Measurements from ENCODE around the gene RABGGTA. TPM values are rescaled to one million over a fixed set of nuclear protein-coding genes. Genes with fewer than 3 reads are reported as not detected.

Gene RABGGTA
- total RNA-seq, 6 experiments from 2014 or later, result 11.5 to 28.3 (median 15.2) TPM

DNA sequence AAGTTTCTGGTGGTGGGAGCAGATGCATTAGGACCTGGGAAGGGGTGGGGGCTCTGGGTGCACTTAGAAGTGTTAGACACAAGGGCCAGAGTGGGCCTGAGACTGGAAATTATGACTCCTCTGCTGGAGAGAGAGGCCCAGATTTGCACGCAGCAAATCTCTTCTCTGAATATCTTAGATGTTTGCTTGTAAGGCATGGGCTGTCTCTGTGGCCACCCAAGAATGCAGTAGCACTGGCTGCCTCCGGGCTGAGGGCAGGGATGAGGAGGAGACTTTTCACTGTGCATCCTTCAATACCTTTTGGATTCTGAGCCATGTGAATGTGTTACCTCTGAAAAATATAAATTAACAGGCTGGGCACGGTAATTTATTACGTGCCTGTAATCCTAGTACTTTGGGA lies 14.0 kb upstream of the RABGGTA start:
- no peak overlapping the region for H3K27ac ChIP-seq
- peaks cover 0 to 3% (median 0%) of the 10 kb centered on the region in 4 donors for H3K4me1 ChIP-seq
- no peaks in the 10 kb centered on the region for H3K27me3 ChIP-seq
- H3K4me3 ChIP-seq, result no peak overlapping the region
- intact Hi-C loops (cut with DNase I), result no loop called here
- TF ChIP-seq, protein P1, sequence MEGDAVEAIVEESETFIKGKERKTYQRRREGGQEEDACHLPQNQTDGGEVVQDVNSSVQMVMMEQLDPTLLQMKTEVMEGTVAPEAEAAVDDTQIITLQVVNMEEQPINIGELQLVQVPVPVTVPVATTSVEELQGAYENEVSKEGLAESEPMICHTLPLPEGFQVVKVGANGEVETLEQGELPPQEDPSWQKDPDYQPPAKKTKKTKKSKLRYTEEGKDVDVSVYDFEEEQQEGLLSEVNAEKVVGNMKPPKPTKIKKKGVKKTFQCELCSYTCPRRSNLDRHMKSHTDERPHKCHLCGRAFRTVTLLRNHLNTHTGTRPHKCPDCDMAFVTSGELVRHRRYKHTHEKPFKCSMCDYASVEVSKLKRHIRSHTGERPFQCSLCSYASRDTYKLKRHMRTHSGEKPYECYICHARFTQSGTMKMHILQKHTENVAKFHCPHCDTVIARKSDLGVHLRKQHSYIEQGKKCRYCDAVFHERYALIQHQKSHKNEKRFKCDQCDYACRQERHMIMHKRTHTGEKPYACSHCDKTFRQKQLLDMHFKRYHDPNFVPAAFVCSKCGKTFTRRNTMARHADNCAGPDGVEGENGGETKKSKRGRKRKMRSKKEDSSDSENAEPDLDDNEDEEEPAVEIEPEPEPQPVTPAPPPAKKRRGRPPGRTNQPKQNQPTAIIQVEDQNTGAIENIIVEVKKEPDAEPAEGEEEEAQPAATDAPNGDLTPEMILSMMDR (IDR thresholded peaks at IDR 0.05), result no peak
- H3K36me3 ChIP-seq, result peaks cover 0 to 12% (median 8%) of the 10 kb centered on the region in 4 donors
- ATAC-seq (no peak), DNase-seq (no peak)
- no peaks in the 10 kb centered on the region for H3K9me3 ChIP-seq
- 67% methylated on average over 3 of the region's 4 CpGs for WGBS (ENCODE audit: insufficient coverage, low coverage, low lambda C conversion rate, missing lambda C conversion rate)

DNA sequence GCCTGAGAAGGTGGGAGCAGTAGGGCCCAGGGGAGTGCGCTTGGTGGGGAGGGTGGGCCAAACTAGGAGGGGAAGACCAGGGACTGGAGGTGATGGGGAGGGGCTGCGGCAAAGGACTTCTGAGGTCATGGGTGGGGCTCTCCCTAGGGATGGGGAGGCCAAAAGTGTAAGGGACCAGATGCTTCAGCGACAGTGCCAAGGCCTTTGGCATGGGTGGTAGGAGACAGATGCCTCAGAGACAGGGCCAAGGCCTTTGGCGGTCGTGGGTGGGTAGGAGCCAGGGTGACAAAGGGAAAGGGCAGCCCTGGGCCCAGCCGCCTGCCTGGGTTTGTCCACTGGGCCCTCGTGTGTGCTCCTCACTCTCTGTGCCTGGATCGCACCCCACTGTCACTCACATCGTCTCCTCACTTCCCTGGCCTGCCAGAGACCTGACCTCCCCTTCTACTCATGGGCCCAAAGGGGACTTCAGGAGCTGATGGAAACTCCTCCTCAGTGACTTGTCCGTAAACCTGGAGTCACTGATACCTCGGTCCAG lies 13.2 kb upstream of the RABGGTA start:
- 92% methylated on average over 2 of the region's 11 CpGs for WGBS (ENCODE audit: insufficient coverage, low coverage, low lambda C conversion rate, missing lambda C conversion rate)
- H3K4me1 ChIP-seq, result no peaks in the 10 kb centered on the region
- intact Hi-C loops (cut with DNase I), result no loop called here

DNA sequence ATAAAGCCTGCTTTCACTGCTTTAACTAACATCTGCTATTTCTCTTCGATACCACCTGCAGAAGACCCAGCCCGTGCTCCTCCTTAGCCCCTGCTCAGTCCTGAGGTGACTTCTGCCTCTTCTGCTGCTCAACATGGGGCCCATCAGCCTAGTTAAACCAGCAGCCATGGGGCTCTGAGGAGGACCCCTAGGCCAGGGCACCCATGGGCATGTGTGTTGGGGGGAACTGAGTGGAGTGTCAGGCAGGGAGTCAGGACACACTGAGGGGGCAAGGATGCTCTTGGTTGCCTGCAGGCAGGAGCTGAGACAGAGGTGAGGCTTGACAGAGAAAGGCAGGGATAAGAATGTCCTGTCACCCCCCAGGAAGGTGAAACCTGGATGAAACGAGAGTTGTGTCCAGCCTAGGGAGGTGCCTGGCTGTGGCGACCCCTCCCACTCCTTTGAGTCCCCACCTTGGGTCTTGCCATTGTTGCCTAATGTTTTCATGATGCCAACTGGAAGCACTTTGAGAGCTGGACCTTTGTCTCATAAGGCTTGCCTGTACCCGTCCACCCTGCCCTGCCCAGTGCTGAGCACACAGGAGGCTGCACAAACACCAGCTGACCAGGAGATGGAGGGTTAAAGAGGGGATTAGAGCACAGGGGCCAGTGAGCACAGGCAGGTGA lies 12.5 kb upstream of the RABGGTA start:
- Histone ChIP-seq H3K4me1 (no peaks in the 10 kb centered on the region), H3K27ac (no peak overlapping the region), H3K9me3 (no peaks in the 10 kb centered on the region), H3K27me3 (no peaks in the 10 kb centered on the region), H3K36me3 (no peaks in the 10 kb centered on the region), H3K4me3 (no peak overlapping the region)
- DNase-seq (no peak), ATAC-seq (no peak)
- 88% methylated on average over 1 of the region's 5 CpGs for WGBS (ENCODE audit: insufficient coverage, low coverage, low lambda C conversion rate, missing lambda C conversion rate)
- intact Hi-C loops (cut with DNase I), result no loop called here
- TF ChIP-seq POLR2A (IDR thresholded peaks at IDR 0.05), result no peak
- TF ChIP-seq, protein P1 (IDR thresholded peaks at IDR 0.05), result no peak

More for the DNA sequence above, 13.2 kb upstream of the RABGGTA start:
- Histone ChIP-seq H3K27me3 (no peaks in the 10 kb centered on the region), H3K36me3 (peaks cover 0 to 5% (median 2%) of the 10 kb centered on the region in 4 donors), H3K27ac (no peak overlapping the region), H3K4me3 (no peak overlapping the region), H3K9me3 (no peaks in the 10 kb centered on the region)
- no peak for DNase-seq
- TF ChIP-seq, protein P1 (IDR thresholded peaks at IDR 0.05), result no peak
- TF ChIP-seq POLR2A (IDR thresholded peaks at IDR 0.05), result no peak
- ATAC-seq, result no peak

DNA sequence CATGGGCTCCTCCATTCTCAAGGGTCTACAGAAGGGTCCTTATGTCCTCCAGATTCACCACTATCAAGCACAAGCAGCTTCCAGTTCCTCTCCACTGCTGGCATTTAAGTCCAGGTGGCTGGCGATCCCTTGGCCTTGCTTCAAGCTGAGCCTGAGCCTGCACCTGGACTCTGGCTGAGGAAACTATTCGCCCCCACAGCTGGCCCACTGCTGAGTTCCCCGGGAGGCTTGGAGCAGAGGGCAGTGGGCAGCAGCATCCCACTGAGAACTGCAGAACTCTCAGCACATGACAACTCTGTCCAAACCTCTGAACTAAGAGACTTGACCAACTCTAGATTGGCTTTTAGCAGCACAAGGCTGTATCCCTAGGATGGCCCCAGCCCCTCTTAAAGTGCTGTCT lies 11.3 kb upstream of the RABGGTA start:
- H3K4me3 ChIP-seq, result no peak overlapping the region
- DNase-seq, result no peak
- H3K27me3 ChIP-seq, result no peaks in the 10 kb centered on the region
- WGBS (ENCODE audit: insufficient coverage, low coverage, low lambda C conversion rate, missing lambda C conversion rate), result no CpG with 5 or more reads among the region's 3 CpGs
- ATAC-seq, result no peak
- no peak overlapping the region for H3K27ac ChIP-seq
- TF ChIP-seq POLR2A (IDR thresholded peaks at IDR 0.05), result no peak
- TF ChIP-seq, protein P1 (IDR thresholded peaks at IDR 0.05), result no peak
- H3K9me3 ChIP-seq, result no peaks in the 10 kb centered on the region
- intact Hi-C loops (cut with DNase I), result no loop called here
- H3K4me1 ChIP-seq, result no peaks in the 10 kb centered on the region
- H3K36me3 ChIP-seq, result no peaks in the 10 kb centered on the region

Measured in right lobe of liver (tissue), 6 donors.